Endothelial cell of umbilical vein (primary cell): Measurements from ENCODE around the gene HSD17B8.

Source experiments
- EZH2 ChIP-seq: IDR thresholded peaks from 2 replicates; pipeline ENCODE4 v1.6.1; 2012; ENCODE audit warnings: borderline replicate concordance, low read depth, mild to moderate bottlenecking, moderate library complexity, low read length, inconsistent platforms; ENCODE audit not compliant: severe bottlenecking
- FOS ChIP-seq: IDR thresholded peaks from 2 replicates; pipeline ENCODE4 v1.6.1; 2011; ENCODE audit warnings: mild to moderate bottlenecking, low read length, moderate library complexity, borderline replicate concordance; ENCODE audit not compliant: insufficient read depth
- JUN ChIP-seq: IDR thresholded peaks from 2 replicates; pipeline ENCODE4 v1.6.1; 2011; ENCODE audit warnings: borderline replicate concordance, low read depth; ENCODE audit not compliant: insufficient read length, insufficient read depth
- MYC ChIP-seq: IDR thresholded peaks from one replicate; pipeline ENCODE4 v1.6.1; 2011; ENCODE audit warnings: mild to moderate bottlenecking, low read depth, low read length
- POLR2A ChIP-seq: IDR thresholded peaks from 2 replicates; pipeline ENCODE4 v1.6.1; 2012; ENCODE audit warnings: low read depth, mild to moderate bottlenecking, control low read depth, low read length
- POLR2AphosphoS5 ChIP-seq: IDR thresholded peaks from 2 replicates; pipeline ENCODE4 v1.6.1; 2012; ENCODE audit warnings: low read depth, mild to moderate bottlenecking, control low read depth, low read length, moderate library complexity; ENCODE audit not compliant: insufficient read depth
- TF ChIP-seq, protein P1 (sequence below), 2 donors: IDR thresholded peaks; 1 replicate in 1 of 2; 2 replicates in 1 of 2; pipeline ENCODE4 v1.5.1; 2011; ENCODE audit warnings: low read length in 2 of 2, mild to moderate bottlenecking in 2 of 2, moderate library complexity in 2 of 2, control low read depth in 1 of 2, inconsistent platforms in 1 of 2, low read depth in 1 of 2; ENCODE audit not compliant: insufficient read depth in 1 of 2; ENCODE audit errors: extremely low read depth in 1 of 2

GRCh38 chr6:33201147-33201545 is 3.3 kb upstream of the HSD17B8 start:
- no peak for TF ChIP-seq POLR2A
- TF ChIP-seq, protein P1, sequence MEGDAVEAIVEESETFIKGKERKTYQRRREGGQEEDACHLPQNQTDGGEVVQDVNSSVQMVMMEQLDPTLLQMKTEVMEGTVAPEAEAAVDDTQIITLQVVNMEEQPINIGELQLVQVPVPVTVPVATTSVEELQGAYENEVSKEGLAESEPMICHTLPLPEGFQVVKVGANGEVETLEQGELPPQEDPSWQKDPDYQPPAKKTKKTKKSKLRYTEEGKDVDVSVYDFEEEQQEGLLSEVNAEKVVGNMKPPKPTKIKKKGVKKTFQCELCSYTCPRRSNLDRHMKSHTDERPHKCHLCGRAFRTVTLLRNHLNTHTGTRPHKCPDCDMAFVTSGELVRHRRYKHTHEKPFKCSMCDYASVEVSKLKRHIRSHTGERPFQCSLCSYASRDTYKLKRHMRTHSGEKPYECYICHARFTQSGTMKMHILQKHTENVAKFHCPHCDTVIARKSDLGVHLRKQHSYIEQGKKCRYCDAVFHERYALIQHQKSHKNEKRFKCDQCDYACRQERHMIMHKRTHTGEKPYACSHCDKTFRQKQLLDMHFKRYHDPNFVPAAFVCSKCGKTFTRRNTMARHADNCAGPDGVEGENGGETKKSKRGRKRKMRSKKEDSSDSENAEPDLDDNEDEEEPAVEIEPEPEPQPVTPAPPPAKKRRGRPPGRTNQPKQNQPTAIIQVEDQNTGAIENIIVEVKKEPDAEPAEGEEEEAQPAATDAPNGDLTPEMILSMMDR (IDR thresholded peaks at IDR 0.05; ENCODE audit: extremely low read depth in 1 of 2, insufficient read depth in 1 of 2, low read depth in 1 of 2, low read length in 2 of 2): no peak
- no peak for TF ChIP-seq EZH2
- TF ChIP-seq POLR2AphosphoS5: no peak
- TF ChIP-seq JUN: no peak
- TF ChIP-seq MYC: no peak
- no peak for TF ChIP-seq FOS
